ENCODE data around the gene LINC01488.

- TF ChIP-seq ZFP30 (CRISPR knock-in tag; IDR thresholded peaks at IDR 0.05) (no peak), ZNF70 (CRISPR knock-in tag; IDR thresholded peaks at IDR 0.05) (no peak), CREB5 (CRISPR knock-in tag; IDR thresholded peaks at IDR 0.05; ENCODE audit: low read depth) (no peak), ARNTL (CRISPR knock-in tag; IDR thresholded peaks at IDR 0.05; ENCODE audit: borderline replicate concordance, low read depth) (no peak), ZNF8 (CRISPR knock-in tag; IDR thresholded peaks at IDR 0.05) (no peak)
These were observed 5.9 kb downstream of the LINC01488 start for GRCh38 chr11:69487391-69487790.
